Trophoblast cell (in vitro differentiated cells and primary cell): Measurements from ENCODE around the gene GJA4.

Experiments used
- DNase-seq, 2 donors: peaks; one replicate each; pipeline ENCODE4 v3.0.0-alpha.2; 2016
- H2AFZ ChIP-seq: 2 replicates; pipeline ENCODE4 v1.6.1; 2013; ENCODE audit warnings: low read length, moderate library complexity, mild to moderate bottlenecking; ENCODE audit not compliant: insufficient read depth, poor library complexity
- H2AK5ac ChIP-seq: 2 replicates; pipeline ENCODE4 v1.6.1; 2013; ENCODE audit warnings: mild to moderate bottlenecking, low read length
- H2BK120ac ChIP-seq: 2 replicates; pipeline ENCODE4 v1.6.1; 2013; ENCODE audit warnings: low read length, mild to moderate bottlenecking, moderate library complexity; ENCODE audit not compliant: insufficient read depth, poor library complexity
- H2BK12ac ChIP-seq: 2 replicates; pipeline ENCODE4 v1.6.1; 2013; ENCODE audit warnings: mild to moderate bottlenecking, low read length, moderate library complexity
- H2BK5ac ChIP-seq: 2 replicates; pipeline ENCODE4 v1.6.1; 2013; ENCODE audit warnings: low read length, low read depth, moderate library complexity, mild to moderate bottlenecking; ENCODE audit not compliant: poor library complexity
- H3K14ac ChIP-seq: 2 replicates; pipeline ENCODE4 v1.6.1; 2013; ENCODE audit warnings: mild to moderate bottlenecking, low read length
- H3K18ac ChIP-seq: 2 replicates; pipeline ENCODE4 v1.6.1; 2013; ENCODE audit warnings: mild to moderate bottlenecking, low read length
- H3K23ac ChIP-seq: 2 replicates; pipeline ENCODE4 v1.6.1; 2013; ENCODE audit warnings: low read length
- H3K27ac ChIP-seq: 2 replicates; pipeline ENCODE4 v1.5.1; 2013; ENCODE audit warnings: low read depth, mild to moderate bottlenecking, inconsistent platforms, low read length, moderate library complexity
- H3K27me3 ChIP-seq: 2 replicates; pipeline ENCODE4 v1.6.1; 2013; ENCODE audit warnings: inconsistent platforms, mild to moderate bottlenecking, low read length, moderate library complexity; ENCODE audit not compliant: insufficient read depth
- H3K36me3 ChIP-seq, 2 experiments: 1 replicate in 1 of 2; 2 replicates in 1 of 2; pipeline ENCODE4 v1.6.1; 2013; ENCODE audit warnings: low read length in 2 of 2, mild to moderate bottlenecking in 2 of 2, moderate library complexity in 1 of 2; ENCODE audit not compliant: insufficient read depth in 2 of 2, control insufficient read depth in 1 of 2
- H3K4ac ChIP-seq: 2 replicates; pipeline ENCODE4 v1.6.1; 2013; ENCODE audit warnings: low read depth, mild to moderate bottlenecking, low read length, moderate library complexity
- H3K4me1 ChIP-seq, 2 experiments: 1 replicate in 1 of 2; 2 replicates in 1 of 2; pipeline ENCODE4 v1.6.1; 2013; ENCODE audit warnings: low read length in 2 of 2, mild to moderate bottlenecking in 2 of 2, moderate library complexity in 1 of 2; ENCODE audit not compliant: insufficient read depth in 2 of 2, control insufficient read depth in 1 of 2
- H3K4me2 ChIP-seq: 2 replicates; pipeline ENCODE4 v1.6.1; 2013; ENCODE audit warnings: inconsistent platforms, mild to moderate bottlenecking, low read length, moderate library complexity
- H3K4me3 ChIP-seq: 2 replicates; pipeline ENCODE4 v1.5.1; 2013; ENCODE audit warnings: mild to moderate bottlenecking, low read depth, low read length, inconsistent platforms
- H3K79me1 ChIP-seq: one replicate; pipeline ENCODE4 v1.6.1; 2013; ENCODE audit warnings: low read length
- H3K79me2 ChIP-seq: 2 replicates; pipeline ENCODE4 v1.6.1; 2013; ENCODE audit warnings: low read length, mild to moderate bottlenecking; ENCODE audit not compliant: control insufficient read depth, insufficient read depth, poor library complexity
- H3K9ac ChIP-seq: 2 replicates; pipeline ENCODE4 v1.6.1; 2013; ENCODE audit warnings: mild to moderate bottlenecking, low read length
- H3K9me3 ChIP-seq: 2 replicates; pipeline ENCODE4 v1.6.1; 2013; ENCODE audit warnings: low read depth, mild to moderate bottlenecking, control low read depth, inconsistent platforms, low read length; ENCODE audit not compliant: insufficient read depth
- H4K12ac ChIP-seq: 2 replicates; pipeline ENCODE4 v1.6.1; 2013; ENCODE audit warnings: low read depth, mild to moderate bottlenecking, low read length, moderate library complexity
- H4K8ac ChIP-seq: 2 replicates; pipeline ENCODE4 v1.6.1; 2013; ENCODE audit warnings: low read depth, mild to moderate bottlenecking, low read length, moderate library complexity
- H4K91ac ChIP-seq: one replicate; pipeline ENCODE4 v1.6.1; 2013; ENCODE audit warnings: low read depth, mild to moderate bottlenecking, low read length, moderate library complexity
- WGBS: extraction: QIAGEN DNeasy Blood & Tissue Kit; methylation state at CpG from one replicate; pipeline ENCODE4 v1.1.7; 2013; ENCODE audit warnings: missing lambda C conversion rate; ENCODE audit not compliant: insufficient read length, insufficient coverage; ENCODE audit errors: extremely low coverage; 5-methylcytosine and 5-hydroxymethylcytosine counted together

The GJA4 gene

GRCh38 chr1:34757386-34757785 is 35.4 kb upstream of the GJA4 start:
- H4K8ac ChIP-seq = no peak overlapping the region
- no peak overlapping the region for H4K12ac ChIP-seq
- H3K14ac ChIP-seq = no peak overlapping the region
- H3K23ac ChIP-seq = no peak overlapping the region
- no peak overlapping the region for H3K9ac ChIP-seq
- no peak overlapping the region for H3K27ac ChIP-seq
- no peak overlapping the region for H4K91ac ChIP-seq
- H2BK5ac ChIP-seq = no peak overlapping the region
- H3K4me2 ChIP-seq = no peak overlapping the region
- WGBS = no CpG with 5 or more reads among the region's 21 CpGs
- H3K36me3 ChIP-seq = no peaks in the 10 kb centered on the region
- H3K79me2 ChIP-seq = no peaks in the 10 kb centered on the region
- no peak for DNase-seq
- no peak overlapping the region for H2AK5ac ChIP-seq
- no peak overlapping the region for H3K4ac ChIP-seq
- no peak overlapping the region for H2AFZ ChIP-seq
- H3K79me1 ChIP-seq = no peaks in the 10 kb centered on the region
- H3K4me1 ChIP-seq = peaks cover 0 to 3% of the 10 kb centered on the region in 2 experiments
- H3K27me3 ChIP-seq = no peaks in the 10 kb centered on the region
- H3K9me3 ChIP-seq = peaks cover 10% of the 10 kb centered on the region
- no peak overlapping the region for H3K18ac ChIP-seq
- no peak overlapping the region for H2BK120ac ChIP-seq
- H3K4me3 ChIP-seq = no peak overlapping the region
- H2BK12ac ChIP-seq = no peak overlapping the region

- H3K4ac ChIP-seq = no peak overlapping the region
- H3K14ac ChIP-seq = no peak overlapping the region
- no CpG with 5 or more reads among the region's 4 CpGs for WGBS
- no peak overlapping the region for H4K12ac ChIP-seq
- no peak overlapping the region for H2BK120ac ChIP-seq
- H3K79me2 ChIP-seq = no peaks in the 10 kb centered on the region
- no peaks in the 10 kb centered on the region for H3K27me3 ChIP-seq
- H3K18ac ChIP-seq = no peak overlapping the region
- no peak overlapping the region for H2AFZ ChIP-seq
- DNase-seq = no peak
- no peak overlapping the region for H3K27ac ChIP-seq
- peaks cover 2% of the 10 kb centered on the region for H3K79me1 ChIP-seq
- H4K8ac ChIP-seq = no peak overlapping the region
- no peak overlapping the region for H3K4me3 ChIP-seq
- peaks cover 10 to 12% of the 10 kb centered on the region in 2 experiments for H3K4me1 ChIP-seq
- H4K91ac ChIP-seq = no peak overlapping the region
- no peak overlapping the region for H3K9ac ChIP-seq
- H3K36me3 ChIP-seq = no peaks in the 10 kb centered on the region
- no peak overlapping the region for H2BK5ac ChIP-seq
- H3K23ac ChIP-seq = no peak overlapping the region
- no peak overlapping the region for H2AK5ac ChIP-seq
- H3K9me3 ChIP-seq = peaks cover 10% of the 10 kb centered on the region
- no peak overlapping the region for H2BK12ac ChIP-seq
- no peak overlapping the region for H3K4me2 ChIP-seq
Measured at GRCh38 chr1:34758751-34759150, 34.0 kb upstream of the GJA4 start.

- Histone ChIP-seq H3K79me2 (no peaks in the 10 kb centered on the region), H2BK120ac (no peak within 1 kb of the TSS), H4K91ac (no peak within 1 kb of the TSS), H2BK12ac (no peak within 1 kb of the TSS), H3K18ac (no peak within 1 kb of the TSS), H3K4me3 (no peak within 1 kb of the TSS), H4K8ac (no peak within 1 kb of the TSS), H3K9ac (no peak within 1 kb of the TSS), H3K9me3 (peaks cover 10% of the 10 kb centered on the region), H2AFZ (no peak within 1 kb of the TSS), H2AK5ac (no peak within 1 kb of the TSS), H3K27ac (no peak within 1 kb of the TSS), H3K4ac (no peak within 1 kb of the TSS), H3K27me3 (no peaks in the 10 kb centered on the region), H3K4me1 (peaks cover 14 to 16% of the 10 kb centered on the region in 2 experiments), H2BK5ac (no peak within 1 kb of the TSS), H3K23ac (no peak within 1 kb of the TSS), H3K79me1 (peaks cover 2% of the 10 kb centered on the region), H3K36me3 (no peaks in the 10 kb centered on the region), H3K4me2 (no peak within 1 kb of the TSS), H3K14ac (no peak within 1 kb of the TSS), H4K12ac (no peak within 1 kb of the TSS)
- DNase-seq = no peak
- no CpG with 5 or more reads among the region's 10 CpGs for WGBS
Measured at GRCh38 chr1:34759503-34760357, 33.1 kb upstream of the GJA4 start, which contains the start of gene GJB4. TSS of gene GJB4 (plus strand) at chr1:34759740. CDS start at chr1:34761255, 1,515 bp downstream.

- H3K4ac ChIP-seq = no peak overlapping the region
- no peak overlapping the region for H4K8ac ChIP-seq
- no peaks in the 10 kb centered on the region for H3K27me3 ChIP-seq
- WGBS = no CpG with 5 or more reads among the region's 33 CpGs
- H3K4me3 ChIP-seq = no peak overlapping the region
- H2BK120ac ChIP-seq = no peak overlapping the region
- no peak overlapping the region for H4K91ac ChIP-seq
- H3K9ac ChIP-seq = no peak overlapping the region
- H2BK5ac ChIP-seq = no peak overlapping the region
- no peak overlapping the region for H2BK12ac ChIP-seq
- H3K18ac ChIP-seq = no peak overlapping the region
- H3K79me1 ChIP-seq = peaks cover 2% of the 10 kb centered on the region
- H3K4me1 ChIP-seq = peaks cover 13 to 14% of the 10 kb centered on the region in 2 experiments
- no peak overlapping the region for H2AK5ac ChIP-seq
- no peak overlapping the region for H2AFZ ChIP-seq
- no peak overlapping the region for H4K12ac ChIP-seq
- H3K14ac ChIP-seq = no peak overlapping the region
- no peak overlapping the region for H3K4me2 ChIP-seq
- H3K23ac ChIP-seq = no peak overlapping the region
- no peak overlapping the region for H3K27ac ChIP-seq
- H3K9me3 ChIP-seq = peaks cover 10% of the 10 kb centered on the region
- DNase-seq = no peak
- H3K36me3 ChIP-seq = no peaks in the 10 kb centered on the region
- H3K79me2 ChIP-seq = no peaks in the 10 kb centered on the region
Measured at GRCh38 chr1:34761176-34761761, 31.5 kb upstream of the GJA4 start.
